ENCODE results near the gene TBC1D22A.

TBC1D22A gene

GRCh38 chr22:46893281-46894020, 131.0 kb downstream of the TBC1D22A start:
- no peak for DNase-seq

GRCh38 chr22:46894081-46894671, 131.7 kb downstream of the TBC1D22A start:
- no peak for DNase-seq

- DNase-seq: no peak
Measured at GRCh38 chr22:46894851-46895640, 132.6 kb downstream of the TBC1D22A start.

GRCh38 chr22:46895753-46896152, 133.3 kb downstream of the TBC1D22A start:
- DNase-seq: no peak

DNA sequence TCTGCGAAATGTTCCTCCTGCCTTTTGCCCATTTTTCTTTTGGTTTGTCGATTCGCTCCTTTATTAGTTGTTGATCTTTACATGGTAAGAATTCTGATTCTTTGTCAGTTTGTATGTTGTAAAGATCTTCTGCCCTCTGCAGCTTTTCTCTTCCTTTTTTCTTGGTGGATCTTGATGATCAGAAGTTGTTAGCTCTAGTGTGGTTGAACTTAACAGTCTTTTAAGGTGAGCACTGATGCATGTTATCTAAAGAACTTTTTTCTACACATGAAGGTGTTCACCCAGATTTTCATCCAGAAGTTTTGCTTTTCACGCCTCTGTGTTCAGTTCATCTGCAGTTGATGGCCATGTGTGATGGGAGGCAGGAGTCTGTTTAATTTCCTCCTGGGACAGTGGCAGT, 133.7 kb downstream of the TBC1D22A start:
- DNase-seq: no peak

- no peak for DNase-seq
Measured at GRCh38 chr22:46896568-46897245, 134.3 kb downstream of the TBC1D22A start.

- no peak for DNase-seq
Measured at GRCh38 chr22:46897246-46897623, 134.8 kb downstream of the TBC1D22A start.

DNA sequence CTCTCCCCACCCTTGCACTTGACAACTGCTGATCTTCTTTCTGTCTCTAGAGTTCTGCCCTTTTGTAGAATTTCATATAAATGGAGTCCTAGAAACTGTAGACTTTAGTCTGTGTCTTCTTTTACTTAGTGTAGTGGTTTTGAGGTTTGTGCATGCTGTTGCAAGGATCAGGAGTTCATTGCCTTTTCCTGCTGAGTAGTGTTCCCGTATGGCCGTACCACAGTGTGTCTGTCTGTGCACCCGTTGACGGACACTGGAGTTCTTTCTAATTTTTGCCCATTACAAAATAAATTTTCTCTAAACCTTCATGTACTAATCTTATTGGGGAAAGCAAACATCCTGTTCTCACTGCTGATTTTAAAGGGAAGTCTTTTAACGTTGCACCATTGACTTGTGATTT, 138.1 kb downstream of the TBC1D22A start:
- DNase-seq: no peak

DNA sequence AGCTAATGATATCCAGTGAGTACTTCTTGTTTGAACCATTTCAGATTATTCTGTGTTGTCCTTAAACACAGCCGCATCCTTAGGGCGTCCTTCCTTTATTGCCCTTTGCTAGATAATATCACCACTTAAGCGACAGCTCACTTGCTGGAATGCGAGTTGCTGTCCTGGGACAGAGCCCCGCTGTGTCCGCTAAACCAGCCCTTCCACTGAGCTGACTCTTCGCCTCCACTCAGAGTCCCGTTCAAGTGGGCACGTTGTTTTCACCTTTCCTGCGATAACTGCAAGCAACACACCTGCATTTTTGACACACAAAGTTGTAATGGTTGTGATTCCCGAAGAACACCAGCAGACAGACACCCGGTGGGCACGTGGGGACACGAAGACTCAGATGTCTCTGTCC, 140.0 kb downstream of the TBC1D22A start:
- no peak for DNase-seq

DNA sequence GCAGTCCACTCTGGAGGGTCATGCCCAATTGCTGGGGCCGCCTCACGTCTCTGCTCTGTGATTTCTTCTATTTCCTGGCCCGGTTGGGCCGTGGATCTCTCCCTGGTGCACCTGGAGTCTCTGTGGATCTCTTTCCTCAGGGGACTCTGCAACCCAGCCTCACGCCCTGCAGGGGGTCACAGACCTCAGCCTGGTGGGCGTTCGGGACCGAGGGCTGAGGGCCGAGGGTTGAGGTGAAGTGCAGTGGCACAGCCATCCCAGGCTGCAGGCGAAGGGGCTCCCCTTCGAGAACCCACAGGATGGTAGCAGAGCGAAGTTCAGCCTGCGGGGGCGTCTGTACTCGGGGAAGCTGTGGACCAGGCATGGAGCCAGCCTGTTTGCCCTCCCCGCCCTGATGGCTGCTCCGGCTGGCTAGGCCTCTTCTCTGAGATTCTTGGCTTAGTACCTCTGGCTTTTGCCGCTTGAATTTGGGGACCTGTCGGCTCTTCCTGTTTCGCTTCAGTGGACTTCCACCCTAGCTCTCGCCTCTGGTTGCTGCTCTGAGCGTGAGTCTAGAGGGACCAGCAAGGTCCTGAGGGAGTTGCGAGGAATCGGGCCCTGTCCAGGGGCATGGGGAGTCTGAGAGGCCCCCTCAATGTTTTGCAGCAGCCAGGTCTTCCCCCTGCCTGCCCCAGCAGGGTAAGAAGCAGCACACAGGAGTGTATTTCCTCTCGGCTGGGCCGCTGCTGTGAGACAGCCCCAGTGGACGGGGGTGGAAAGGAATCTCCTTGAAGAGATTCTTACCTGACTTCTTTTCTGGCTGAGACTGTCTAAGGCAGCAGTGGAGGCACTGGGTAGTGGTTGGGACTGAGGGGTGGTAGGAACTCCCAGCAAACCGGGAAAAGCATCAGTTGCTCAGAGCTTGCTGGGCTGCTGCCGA, 140.8 kb downstream of the TBC1D22A start:
- DNase-seq: no peak

DNA sequence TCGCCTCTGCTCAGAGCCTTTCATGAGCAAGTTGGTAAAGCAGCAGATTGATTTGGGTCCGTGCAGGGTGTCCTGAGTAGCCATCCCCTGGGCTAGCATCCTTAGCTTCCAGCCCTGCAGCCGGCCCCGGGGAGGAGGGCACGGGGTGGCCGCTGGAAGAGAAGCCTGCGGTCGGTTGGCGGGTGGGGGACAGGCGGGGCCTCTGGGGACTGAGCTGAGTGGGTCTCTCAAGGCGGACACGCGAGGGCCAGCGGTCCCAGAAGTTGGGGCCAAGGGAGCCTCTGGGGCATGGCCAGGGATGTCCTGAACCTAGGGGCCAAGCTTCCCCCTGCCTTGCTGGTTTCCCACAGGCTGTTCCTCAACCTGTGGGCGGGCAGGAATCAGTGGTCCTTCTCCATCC, 143.0 kb downstream of the TBC1D22A start:
- no peak for DNase-seq

DNA sequence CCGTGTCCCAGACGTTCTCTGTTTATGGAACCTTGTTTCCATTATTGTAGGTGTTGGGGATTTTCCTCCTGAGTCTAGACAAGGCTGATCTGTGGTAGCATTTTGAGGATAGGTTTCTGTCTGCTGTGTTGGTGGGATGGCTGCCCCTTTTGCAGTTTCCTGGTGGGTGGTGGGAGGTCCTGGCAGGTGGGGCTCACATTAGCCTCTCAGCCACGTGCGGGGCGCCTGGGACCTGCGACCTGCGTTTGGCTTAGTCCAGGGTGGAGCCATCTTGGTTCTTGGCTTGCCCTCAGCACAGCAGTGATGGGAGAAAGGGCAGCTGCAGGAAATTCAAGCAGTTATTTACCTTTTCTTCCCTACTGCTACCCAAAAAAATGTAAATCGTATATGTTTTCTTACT, 143.4 kb downstream of the TBC1D22A start:
- DNase-seq: no peak

GRCh38 chr22:46906326-46907045, 144.0 kb downstream of the TBC1D22A start:
- no peak for DNase-seq

DNA sequence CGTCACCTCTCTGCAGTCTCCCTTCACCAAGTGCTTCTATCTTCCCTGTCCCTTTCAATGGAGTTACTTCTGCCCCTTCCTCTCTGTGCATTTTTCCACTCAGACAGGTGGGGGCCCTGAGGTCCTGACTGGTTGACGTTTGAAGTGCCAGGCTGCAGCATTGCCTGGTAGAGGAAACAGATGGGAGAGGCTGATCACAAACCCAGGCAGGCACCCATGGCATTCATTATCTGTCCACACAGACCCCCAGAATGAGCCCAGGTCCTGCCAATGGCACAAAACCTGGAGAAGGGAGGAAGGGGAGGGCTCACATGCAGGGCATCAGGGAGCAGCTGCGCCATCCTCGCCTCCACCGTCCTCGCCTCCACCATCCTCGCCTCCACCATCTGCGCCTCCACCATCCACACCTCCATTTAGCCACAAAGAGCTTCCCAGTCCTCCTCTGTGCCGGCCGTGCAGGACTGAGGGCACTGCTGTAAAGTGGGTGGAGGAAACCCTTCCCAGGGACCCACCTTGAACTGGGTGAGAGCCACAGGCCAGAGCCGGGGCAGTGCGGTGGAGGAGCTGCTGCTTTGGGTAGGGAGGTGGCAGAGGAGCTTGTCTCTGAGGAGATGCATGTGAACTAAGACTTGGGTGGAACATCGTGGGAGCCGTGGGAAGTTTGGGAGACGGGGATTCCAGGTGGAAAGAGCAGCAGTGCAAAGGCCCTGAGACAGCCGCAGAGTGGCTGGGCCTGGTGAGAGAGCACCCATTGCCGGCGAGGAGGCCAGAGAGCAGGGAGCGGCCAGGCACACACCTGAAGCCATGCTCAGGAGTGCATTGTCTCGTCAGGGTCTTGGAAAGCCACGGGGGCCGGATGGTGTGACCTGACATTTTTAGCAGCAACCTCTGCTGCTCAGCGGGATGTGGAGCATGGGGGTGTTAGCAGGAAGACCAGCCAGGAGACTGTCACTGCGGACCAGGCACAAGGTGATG, 145.1 kb downstream of the TBC1D22A start:
- DNase-seq: no peak

DNA sequence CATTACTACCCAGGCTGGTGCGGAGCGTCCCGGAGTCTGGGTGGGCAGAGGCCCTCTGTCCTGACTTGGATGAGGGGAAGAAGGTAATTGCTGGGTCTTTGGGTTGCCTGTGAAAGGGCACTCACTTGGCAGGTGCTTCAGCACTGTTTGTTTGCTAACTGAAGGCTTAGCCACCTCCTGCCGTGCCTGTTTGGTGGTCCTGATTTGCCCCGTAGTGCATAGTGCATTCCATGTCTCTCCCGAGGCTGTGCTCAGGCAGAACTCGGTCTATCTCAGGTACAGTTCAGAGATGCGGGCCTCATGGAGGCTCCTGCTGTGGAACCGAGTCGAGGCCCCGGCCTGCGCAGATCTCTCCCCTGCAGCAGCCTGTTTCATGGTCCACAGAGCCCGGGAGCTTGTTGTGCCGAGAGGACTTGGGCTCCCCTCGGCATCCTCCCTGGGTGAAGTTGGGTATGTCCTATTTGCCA, 146.2 kb downstream of the TBC1D22A start:
- DNase-seq: no peak

DNA sequence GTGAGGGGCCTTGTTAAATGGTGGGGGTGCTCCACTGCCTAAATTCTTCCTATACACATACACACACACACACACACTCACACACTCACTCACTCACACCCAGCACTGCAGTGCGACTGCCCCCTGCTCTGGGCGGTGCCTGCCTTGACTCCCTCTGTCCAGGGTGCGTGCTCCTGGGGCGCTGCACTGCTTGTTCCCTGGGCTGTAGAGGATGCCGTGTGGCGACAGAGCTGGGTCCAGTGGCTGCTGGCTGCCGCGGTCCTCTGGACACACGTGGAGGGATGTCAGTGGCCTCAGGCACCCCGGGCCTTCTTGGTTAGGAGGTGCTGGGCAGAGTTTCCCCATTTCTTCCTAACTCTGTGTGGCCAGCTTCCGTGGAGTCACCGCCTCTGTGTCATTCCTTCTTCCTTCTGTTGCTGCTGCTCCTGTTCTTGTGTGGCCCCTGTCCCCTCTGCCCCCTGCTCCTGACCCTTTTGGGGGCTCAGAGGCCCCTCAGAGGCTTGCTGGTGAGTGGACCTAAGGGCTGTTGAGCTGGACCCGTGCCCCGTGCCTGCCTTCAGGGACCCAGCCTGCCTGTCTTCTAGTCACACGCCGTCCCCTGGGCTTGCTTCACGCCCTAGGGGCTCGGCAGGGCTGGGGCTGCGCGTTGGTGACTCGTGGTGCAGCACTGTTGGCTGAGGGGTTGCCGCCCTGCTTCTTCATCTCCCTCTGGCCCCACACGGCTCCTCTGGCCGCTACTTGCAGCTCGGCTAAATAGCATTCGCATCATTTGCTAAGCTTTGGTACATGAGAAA, 147.0 kb downstream of the TBC1D22A start:
- DNase-seq: no peak

DNA sequence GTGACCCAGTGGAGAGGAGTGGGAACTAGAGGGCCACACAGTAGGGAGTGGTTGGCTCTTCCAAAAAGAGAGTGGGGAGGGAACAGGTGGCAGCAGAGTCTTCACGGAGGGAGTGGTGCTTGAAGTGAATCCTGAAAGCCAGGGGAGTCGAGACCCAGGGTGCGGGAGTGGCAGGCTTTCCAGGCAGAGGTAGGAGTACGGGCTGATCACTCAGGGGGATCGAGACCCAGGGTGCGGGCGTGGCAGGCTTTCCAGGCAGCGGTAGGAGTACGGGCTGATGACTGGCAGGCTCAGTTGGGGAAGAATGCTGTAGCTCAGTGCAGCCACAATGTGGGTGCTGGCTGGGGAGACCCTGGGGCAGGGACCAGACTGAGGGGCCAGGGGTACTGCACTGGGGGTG, 148.2 kb downstream of the TBC1D22A start:
- DNase-seq: no peak

- no peak for DNase-seq
Measured at GRCh38 chr22:46911346-46911745, 148.9 kb downstream of the TBC1D22A start.

DNA sequence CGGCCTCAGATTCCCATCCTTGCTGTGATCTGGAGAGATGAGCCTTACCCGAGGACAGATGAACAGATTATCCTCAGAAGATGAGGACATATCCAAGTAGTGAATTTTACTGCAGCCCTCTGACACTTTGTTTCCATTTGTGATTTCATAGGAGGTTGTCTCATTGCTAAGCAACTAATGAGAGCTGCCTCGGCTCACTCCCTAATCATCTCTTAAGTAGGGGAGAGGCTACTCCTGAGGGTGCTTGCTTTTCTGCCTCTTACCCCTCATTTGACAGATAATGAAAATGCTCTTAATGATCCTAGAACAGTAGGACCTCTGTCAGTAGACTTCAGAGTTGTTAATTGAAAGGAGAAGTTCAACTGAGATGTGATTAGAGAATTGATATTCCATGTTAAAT, 150.9 kb downstream of the TBC1D22A start:
- DNase-seq: no peak
